Esophagus muscularis mucosa (tissue), 4 donors: ENCODE data around the gene ADAM10. TPM values are rescaled to one million over a fixed set of nuclear protein-coding genes. Genes with fewer than 3 reads are reported as not detected.

Experiments
- DNase-seq: peaks from one replicate; pipeline ENCODE4 v3.0.0-alpha.2; 2017; ENCODE audit errors: extremely low spot score
- H3K27ac ChIP-seq, 4 donors: fragments of 200-600 bp; sonication (generic); replicated peaks in 1 of 4; 1 replicate in 3 of 4; 2 replicates in 1 of 4; pipeline ENCODE4 v1.5.1; 2016 to 2019; ENCODE audit warnings: mild to moderate bottlenecking in 1 of 4
- H3K27me3 ChIP-seq, 4 donors: fragments of 200-600 bp; sonication (generic); one replicate each; pipeline versions ENCODE4 v1.5.1 to v1.6.0; 2016 to 2019
- H3K36me3 ChIP-seq, 4 donors: fragments of 200-600 bp; sonication (generic); one replicate each; pipeline ENCODE4 v1.5.1; 2016 to 2019
- H3K4me1 ChIP-seq, 4 donors: fragments of 200-600 bp; sonication (generic); one replicate each; pipeline ENCODE4 v1.5.1; 2016 to 2019
- H3K4me3 ChIP-seq, 4 donors: fragments of 200-600 bp; sonication (generic); 1 replicate in 2 of 4; 2 replicates in 2 of 4; pipeline ENCODE4 v1.5.1; 2016 to 2019; ENCODE audit warnings: mild to moderate bottlenecking in 4 of 4, moderate library complexity in 1 of 4
- H3K9me3 ChIP-seq, 4 donors: fragments of 200-600 bp; sonication (generic); 1 replicate in 3 of 4; 2 replicates in 1 of 4; pipeline ENCODE4 v1.5.1; 2016 to 2019
- CTCF ChIP-seq, 3 experiments: fragments of 200-600 bp in 2 of 3; fragments of 450-650 bp in 1 of 3; sonication (generic) in 2 of 3; IDR thresholded peaks; one replicate each; pipeline ENCODE4 v1.5.1; 2017 to 2019; ENCODE audit warnings: antibody characterized with exemption in 3 of 3, mild to moderate bottlenecking in 2 of 3, moderate library complexity in 1 of 3
- EP300 ChIP-seq: sonication (generic); formaldehyde crosslinking; IDR thresholded peaks from one replicate; pipeline ENCODE4 v1.6.1; 2017; ENCODE audit warnings: antibody characterized with exemption
- POLR2A ChIP-seq: fragments of 450-650 bp; IDR thresholded peaks from one replicate; pipeline ENCODE4 v1.6.1; 2017; ENCODE audit warnings: antibody characterized with exemption, moderate library complexity, mild to moderate bottlenecking, low read depth
- POLR2AphosphoS5 ChIP-seq, 2 donors: sonication (generic); formaldehyde crosslinking; IDR thresholded peaks; one replicate each; pipeline ENCODE4 v1.6.1; 2017; ENCODE audit warnings: antibody characterized with exemption in 2 of 2
- WGBS: methylation state at CpG from one replicate; pipeline ENCODE4 v1.1.5; 2018; 5-methylcytosine and 5-hydroxymethylcytosine counted together
- intact Hi-C: fragments of 100-400 bp; cut with DNase I; formaldehyde crosslinking; loops from one replicate; pipeline ENCODE4 v1.15.1; 2023
- total RNA-seq, 4 donors: library from RNA; depleted of rRNA; stranded (reverse); fragments of >200 nt; gene quantifications; one replicate each; pipeline versions ENCODE4 v1.1.0 to v1.2.1, GENCODE V29; 2016

ADAM10 gene
- total RNA-seq, 4 donors from 2014 or later: 43.8 to 58.8 (median 48.5) TPM

DNA sequence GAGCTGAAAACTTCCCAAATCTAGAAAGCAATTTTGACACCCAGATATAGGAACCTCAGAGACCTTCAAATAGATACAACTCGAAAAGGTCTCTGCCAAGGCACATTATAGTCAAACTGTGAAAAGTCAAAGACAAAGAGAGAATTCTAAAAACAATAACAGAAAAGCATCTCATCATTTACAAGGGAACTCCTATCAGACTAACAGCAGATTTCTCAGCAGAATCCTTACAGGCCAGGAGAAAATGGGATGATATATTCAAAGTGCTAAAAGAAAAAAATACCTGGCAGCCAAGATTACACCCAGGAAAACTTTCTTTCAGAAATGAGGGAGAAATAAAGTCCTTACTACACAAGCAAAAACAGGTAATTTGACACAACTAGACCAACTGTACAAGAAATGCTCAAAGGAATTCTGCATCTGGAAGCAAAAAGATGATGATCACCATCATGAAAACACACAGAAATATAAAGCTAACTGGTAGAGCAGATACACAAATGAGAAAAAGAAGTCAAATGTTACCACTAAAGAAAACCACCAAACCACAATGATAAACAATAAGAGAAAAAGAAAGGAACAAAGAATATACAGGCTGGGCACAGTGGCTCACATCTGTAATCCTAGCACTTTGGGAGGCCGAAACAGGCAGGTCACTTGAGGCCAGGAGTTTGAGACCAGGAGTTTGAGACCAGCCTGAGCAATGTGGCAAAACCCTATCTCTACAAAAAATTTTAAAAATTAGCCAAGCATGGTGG, 50.4 kb downstream of the ADAM10 start:
- no peak for DNase-seq
- TF ChIP-seq EP300 (no peak), POLR2A (no peak), CTCF (IDR thresholded peaks at IDR 0.05) (no peak), POLR2AphosphoS5 (IDR thresholded peaks at IDR 0.05) (no peak)
- 95% methylated on average over 2 of the region's 2 CpGs for WGBS
- Histone ChIP-seq H3K36me3 (peaks cover 0 to 7% (median 3%) of the 10 kb centered on the region in 4 donors), H3K9me3 (peaks cover 0 to 13% (median 5%) of the 10 kb centered on the region in 4 donors), H3K4me3 (no peak overlapping the region), H3K27me3 (no peaks in the 10 kb centered on the region), H3K27ac (no peak overlapping the region), H3K4me1 (peaks cover 0 to 11% (median 9%) of the 10 kb centered on the region in 4 donors)
- intact Hi-C loops: no loop called here

DNA sequence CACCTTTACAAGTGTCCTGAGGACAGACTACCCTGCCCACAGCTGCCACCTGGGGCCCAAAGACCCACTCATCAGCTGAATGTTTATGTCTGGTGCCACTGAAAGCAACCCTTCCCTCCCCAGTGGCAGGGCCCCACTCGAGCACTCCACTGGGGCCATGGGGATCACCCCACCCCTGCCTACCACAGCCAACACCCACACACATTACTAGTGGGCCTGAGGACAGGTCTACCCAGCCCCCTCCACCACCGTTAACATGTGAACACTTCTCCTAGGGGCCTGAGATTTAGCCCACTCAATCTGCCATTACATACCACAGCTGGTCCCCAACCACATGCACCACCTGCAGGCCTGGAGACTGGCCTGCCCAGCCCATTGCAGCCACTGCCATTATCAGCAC, 52.3 kb downstream of the ADAM10 start:
- H3K9me3 ChIP-seq: peaks cover 0 to 13% (median 5%) of the 10 kb centered on the region in 4 donors
- no peak overlapping the region for H3K27ac ChIP-seq
- no peak overlapping the region for H3K4me3 ChIP-seq
- H3K27me3 ChIP-seq: no peaks in the 10 kb centered on the region
- H3K36me3 ChIP-seq: peaks cover 0 to 7% (median 5%) of the 10 kb centered on the region in 4 donors
- intact Hi-C loops: no loop called here
- TF ChIP-seq POLR2AphosphoS5 (IDR thresholded peaks at IDR 0.05) (no peak), EP300 (no peak)
- H3K4me1 ChIP-seq: peaks cover 0 to 14% (median 10%) of the 10 kb centered on the region in 4 donors
- 100% methylated on average over 2 of the region's 2 CpGs for WGBS
- DNase-seq: no peak

DNA sequence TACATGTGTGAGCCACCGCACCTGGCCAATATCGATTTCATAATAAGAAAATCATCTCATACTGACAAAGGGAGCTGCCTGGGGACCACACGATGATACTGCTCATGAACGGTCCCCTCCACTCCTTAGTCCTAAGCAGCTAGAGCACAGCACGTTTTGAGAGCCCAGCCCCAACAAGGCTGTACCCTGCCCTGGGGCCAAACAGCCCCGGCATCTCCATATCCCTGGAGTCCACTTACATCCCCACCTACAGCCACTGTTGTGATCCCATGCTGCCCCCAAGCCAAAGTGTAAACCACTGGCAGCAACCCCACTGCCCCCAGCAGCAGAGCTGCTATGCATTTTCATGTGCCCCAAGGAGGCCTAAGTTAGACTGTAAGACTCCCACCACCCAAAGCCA, 52.8 kb downstream of the ADAM10 start:
- no peak for DNase-seq
- H3K4me3 ChIP-seq: no peak overlapping the region
- H3K27me3 ChIP-seq: no peaks in the 10 kb centered on the region
- WGBS: 91% methylated on average over 6 of the region's 6 CpGs
- intact Hi-C loops: no loop called here
- TF ChIP-seq EP300 (no peak), CTCF (IDR thresholded peaks at IDR 0.05) (no peak), POLR2A (no peak), POLR2AphosphoS5 (IDR thresholded peaks at IDR 0.05) (no peak)
- H3K36me3 ChIP-seq: peaks cover 0 to 6% (median 5%) of the 10 kb centered on the region in 4 donors
- H3K27ac ChIP-seq: no peak overlapping the region
- peaks cover 0 to 14% (median 10%) of the 10 kb centered on the region in 4 donors for H3K4me1 ChIP-seq
- peaks cover 0 to 13% (median 5%) of the 10 kb centered on the region in 4 donors for H3K9me3 ChIP-seq

DNA sequence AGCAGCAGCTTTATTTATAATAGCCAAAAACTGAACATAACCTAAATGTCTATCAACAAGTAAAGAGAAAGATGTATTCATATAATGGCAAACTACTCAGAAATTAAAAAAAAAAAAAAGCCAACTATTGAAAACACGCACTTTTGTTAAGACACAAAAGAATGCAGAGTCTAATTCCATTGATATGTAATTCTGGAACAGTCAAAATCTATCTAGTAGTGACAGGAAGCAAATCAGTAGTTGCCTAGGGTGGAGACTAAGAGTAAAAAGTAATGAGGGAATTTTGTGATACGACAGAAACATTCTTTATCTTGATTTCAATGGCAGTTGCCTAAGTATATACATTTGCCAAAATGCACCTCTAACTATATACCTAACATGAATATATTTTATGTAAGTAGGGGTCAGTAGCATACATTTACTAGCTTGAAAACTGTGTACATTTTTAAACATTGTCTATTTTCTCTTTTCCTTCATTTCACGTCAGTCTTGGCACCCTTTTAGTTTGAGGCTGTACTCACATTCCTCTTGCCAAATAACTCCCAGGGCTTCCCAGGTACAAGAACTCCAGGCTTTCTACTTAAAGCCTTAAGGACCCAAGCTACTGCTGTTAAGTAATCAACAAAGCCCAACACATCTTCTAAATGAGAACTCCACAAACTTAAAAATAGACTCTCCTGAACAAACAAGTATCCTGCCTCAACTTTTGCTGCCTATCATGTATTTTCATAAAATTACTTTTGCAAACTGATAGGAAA, 54.7 kb downstream of the ADAM10 start:
- peaks cover 0 to 4% (median 0%) of the 10 kb centered on the region in 4 donors for H3K36me3 ChIP-seq
- no peaks in the 10 kb centered on the region for H3K27me3 ChIP-seq
- TF ChIP-seq POLR2A (no peak), EP300 (no peak), CTCF (IDR thresholded peaks at IDR 0.05) (no peak), POLR2AphosphoS5 (IDR thresholded peaks at IDR 0.05) (no peak)
- peaks cover 0 to 13% (median 5%) of the 10 kb centered on the region in 4 donors for H3K9me3 ChIP-seq
- H3K4me1 ChIP-seq: peaks cover 0 to 14% (median 10%) of the 10 kb centered on the region in 4 donors
- no peak for DNase-seq
- WGBS: 63% methylated on average over 3 of the region's 3 CpGs
- H3K4me3 ChIP-seq: no peak overlapping the region
- H3K27ac ChIP-seq: no peak overlapping the region
- intact Hi-C loops: no loop called here

DNA sequence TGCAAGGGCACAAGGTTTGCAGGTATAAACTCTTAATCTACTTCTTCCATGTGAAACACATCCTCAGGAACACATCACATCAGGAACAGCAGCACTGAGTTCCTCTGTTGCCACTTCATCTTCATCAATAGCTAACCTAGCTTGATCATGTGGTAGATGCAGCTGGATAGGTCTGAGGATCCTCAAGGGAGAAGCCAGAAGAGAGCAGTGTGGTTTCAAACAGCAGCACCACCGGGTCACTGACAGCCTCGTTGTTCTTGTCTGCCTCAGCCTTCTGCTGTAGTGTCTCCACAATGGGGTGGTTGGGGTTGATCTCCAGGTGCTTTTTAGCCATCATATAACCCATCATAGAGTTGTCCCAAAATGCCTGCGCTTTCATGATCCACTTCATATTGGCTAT, 58.8 kb downstream of the ADAM10 start:
- peaks cover 0 to 4% (median 0%) of the 10 kb centered on the region in 4 donors for H3K36me3 ChIP-seq
- no peak overlapping the region for H3K4me3 ChIP-seq
- no peaks in the 10 kb centered on the region for H3K27me3 ChIP-seq
- 98% methylated on average over 3 of the region's 3 CpGs for WGBS
- DNase-seq: no peak
- H3K4me1 ChIP-seq: peaks cover 0 to 14% (median 10%) of the 10 kb centered on the region in 4 donors
- intact Hi-C loops: no loop called here
- H3K27ac ChIP-seq: no peak overlapping the region
- TF ChIP-seq CTCF (IDR thresholded peaks at IDR 0.05) (no peak), POLR2AphosphoS5 (IDR thresholded peaks at IDR 0.05) (no peak), POLR2A (no peak), EP300 (no peak)
- H3K9me3 ChIP-seq: no peaks in the 10 kb centered on the region
